Fibroblast of mammary gland (primary cell): ENCODE results near the gene SKOR2.

ENCODE experiments used
- DNase-seq: peaks from one replicate; pipeline ENCODE4 v3.0.0-alpha.2; 2010; ENCODE audit warnings: low read depth
- H3K4me3 ChIP-seq: 2 replicates; pipeline ENCODE4 v1.5.1; 2011; ENCODE audit warnings: low read depth, mild to moderate bottlenecking, low read length, moderate library complexity; ENCODE audit not compliant: control insufficient read depth
- TF ChIP-seq, protein P1 (sequence below): conservative IDR thresholded peaks from 2 replicates; pipeline ENCODE4 v1.5.1; 2011; ENCODE audit warnings: low read depth, low read length, inconsistent platforms; ENCODE audit not compliant: control insufficient read depth, insufficient read depth

SKOR2 gene, protein sequence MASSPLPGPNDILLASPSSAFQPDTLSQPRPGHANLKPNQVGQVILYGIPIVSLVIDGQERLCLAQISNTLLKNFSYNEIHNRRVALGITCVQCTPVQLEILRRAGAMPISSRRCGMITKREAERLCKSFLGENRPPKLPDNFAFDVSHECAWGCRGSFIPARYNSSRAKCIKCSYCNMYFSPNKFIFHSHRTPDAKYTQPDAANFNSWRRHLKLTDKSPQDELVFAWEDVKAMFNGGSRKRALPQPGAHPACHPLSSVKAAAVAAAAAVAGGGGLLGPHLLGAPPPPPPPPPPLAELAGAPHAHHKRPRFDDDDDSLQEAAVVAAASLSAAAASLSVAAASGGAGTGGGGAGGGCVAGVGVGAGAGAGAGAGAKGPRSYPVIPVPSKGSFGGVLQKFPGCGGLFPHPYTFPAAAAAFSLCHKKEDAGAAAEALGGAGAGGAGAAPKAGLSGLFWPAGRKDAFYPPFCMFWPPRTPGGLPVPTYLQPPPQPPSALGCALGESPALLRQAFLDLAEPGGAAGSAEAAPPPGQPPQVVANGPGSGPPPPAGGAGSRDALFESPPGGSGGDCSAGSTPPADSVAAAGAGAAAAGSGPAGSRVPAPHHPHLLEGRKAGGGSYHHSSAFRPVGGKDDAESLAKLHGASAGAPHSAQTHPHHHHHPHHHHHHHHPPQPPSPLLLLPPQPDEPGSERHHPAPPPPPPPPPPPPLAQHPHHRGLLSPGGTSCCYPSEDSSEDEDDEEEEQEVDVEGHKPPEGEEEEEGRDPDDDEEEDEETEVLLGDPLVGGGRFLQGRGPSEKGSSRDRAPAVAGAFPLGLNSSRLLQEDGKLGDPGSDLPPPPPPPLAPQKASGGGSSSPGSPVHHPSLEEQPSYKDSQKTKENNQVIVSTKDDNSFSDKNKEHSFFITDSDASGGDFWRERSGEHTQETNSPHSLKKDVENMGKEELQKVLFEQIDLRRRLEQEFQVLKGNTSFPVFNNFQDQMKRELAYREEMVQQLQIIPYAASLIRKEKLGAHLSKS

DNA sequence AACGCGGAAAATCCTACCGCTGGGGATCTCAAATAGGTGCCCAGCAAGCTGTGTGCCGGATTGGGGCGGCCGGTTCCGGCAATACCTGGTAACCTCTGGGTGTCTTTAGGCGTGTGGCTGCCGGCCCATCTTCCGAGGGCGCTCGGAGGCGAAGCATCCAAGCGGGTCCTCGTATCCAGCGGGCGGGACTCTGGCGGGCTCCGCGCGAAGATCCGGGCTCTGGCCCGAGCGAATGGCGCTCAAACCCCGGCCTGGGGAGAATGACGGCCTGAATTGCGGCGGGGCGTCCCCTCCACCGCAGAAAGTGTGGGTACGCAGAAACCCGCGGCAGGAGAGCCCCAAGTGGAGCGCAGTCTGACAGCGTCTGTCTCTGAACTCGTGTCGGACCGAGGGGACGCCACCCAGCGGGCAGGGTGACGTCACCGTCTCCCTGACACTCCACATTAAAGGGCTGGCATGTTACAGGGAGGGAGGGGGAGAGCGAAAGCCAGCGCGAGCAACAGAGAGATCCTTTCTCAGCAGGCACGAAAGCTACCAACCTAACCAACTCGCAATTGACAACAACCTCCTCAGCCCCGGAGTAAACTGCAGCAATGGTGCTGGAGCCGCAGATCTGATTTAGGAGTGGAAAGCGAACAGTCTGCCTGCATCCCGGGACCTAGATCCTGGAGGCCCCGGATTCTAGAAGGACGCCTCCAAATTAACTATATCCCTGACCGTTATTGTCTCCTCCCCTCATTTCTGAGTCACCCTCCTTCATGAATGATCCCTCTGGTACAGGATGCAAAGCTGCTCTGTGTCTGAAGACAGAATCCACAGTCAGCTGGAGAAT lies at the start of gene SKOR2:
Gene SKOR2, minus strand, starts transcription at position 372 of the 832 bp plus-strand sequence. CDS start 2,477 bp downstream, outside the sequence.
- DNase-seq, result no peak
- TF ChIP-seq, protein P1, sequence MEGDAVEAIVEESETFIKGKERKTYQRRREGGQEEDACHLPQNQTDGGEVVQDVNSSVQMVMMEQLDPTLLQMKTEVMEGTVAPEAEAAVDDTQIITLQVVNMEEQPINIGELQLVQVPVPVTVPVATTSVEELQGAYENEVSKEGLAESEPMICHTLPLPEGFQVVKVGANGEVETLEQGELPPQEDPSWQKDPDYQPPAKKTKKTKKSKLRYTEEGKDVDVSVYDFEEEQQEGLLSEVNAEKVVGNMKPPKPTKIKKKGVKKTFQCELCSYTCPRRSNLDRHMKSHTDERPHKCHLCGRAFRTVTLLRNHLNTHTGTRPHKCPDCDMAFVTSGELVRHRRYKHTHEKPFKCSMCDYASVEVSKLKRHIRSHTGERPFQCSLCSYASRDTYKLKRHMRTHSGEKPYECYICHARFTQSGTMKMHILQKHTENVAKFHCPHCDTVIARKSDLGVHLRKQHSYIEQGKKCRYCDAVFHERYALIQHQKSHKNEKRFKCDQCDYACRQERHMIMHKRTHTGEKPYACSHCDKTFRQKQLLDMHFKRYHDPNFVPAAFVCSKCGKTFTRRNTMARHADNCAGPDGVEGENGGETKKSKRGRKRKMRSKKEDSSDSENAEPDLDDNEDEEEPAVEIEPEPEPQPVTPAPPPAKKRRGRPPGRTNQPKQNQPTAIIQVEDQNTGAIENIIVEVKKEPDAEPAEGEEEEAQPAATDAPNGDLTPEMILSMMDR, result no peak
- H3K4me3 ChIP-seq, result no peak within 1 kb of the TSS

DNA sequence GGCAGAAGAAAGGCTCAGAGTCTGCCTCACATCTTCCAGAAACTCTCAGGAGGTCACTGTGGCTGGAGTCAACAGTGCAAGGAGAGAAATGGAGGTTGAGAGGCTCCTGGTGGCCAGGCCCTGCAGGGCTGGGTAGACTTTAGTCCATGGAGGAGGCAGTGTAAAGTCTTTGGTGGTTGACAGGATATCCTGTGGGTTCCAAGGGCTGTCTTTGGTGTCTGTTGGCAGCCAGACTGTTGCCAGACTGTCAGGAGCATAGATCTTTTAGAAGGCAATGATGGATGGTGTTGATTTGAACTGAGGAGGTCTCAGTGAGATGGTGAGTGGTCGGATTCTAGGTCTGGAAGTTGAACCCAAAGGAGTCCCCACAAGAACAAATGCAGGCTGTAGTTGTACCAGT lies 45.0 kb upstream of the SKOR2 start:
- H3K4me3 ChIP-seq, result no peak overlapping the region
- TF ChIP-seq, protein P1, result no peak
- no peak for DNase-seq

DNA sequence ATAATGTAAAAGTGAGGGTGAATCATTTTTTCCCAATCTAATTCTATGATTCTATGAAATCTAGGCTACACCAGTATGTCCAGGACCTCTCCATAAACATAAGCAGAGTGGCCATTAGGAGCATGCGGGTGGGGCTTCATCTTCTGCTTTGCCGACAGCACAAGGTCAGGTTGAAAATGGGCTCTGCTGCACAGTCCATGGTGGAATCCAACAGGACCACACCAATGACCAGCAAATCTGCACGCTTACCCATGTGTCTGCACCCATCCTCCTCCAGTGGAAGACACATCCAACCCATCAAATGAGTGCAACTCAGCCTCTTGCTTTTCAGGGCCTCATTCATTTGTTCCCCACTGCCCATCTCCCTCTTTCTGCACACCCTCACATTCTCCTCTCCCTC lies 43.3 kb upstream of the SKOR2 start:
- no peak overlapping the region for H3K4me3 ChIP-seq
- no peak for DNase-seq
- TF ChIP-seq, protein P1, result no peak

DNA sequence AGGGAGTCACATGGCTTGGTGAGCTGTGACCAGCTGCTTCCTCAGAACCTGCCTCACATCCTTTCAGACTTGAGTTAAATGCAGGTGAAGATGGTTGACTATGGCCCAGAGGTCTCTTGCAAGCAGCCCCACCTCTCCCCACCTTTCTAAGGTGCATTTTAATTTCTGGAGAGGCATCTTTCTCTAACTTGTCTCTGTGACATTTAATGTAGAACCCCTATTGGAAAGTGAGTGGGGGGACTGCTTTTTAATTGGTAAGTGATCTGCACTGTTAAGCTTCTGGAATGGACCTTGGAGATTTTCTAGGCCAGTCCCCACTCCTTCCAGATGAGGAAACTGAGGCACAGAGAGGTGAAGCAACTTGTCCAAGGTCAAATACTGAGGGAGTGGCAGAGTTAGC lies 37.3 kb upstream of the SKOR2 start:
- no peak for DNase-seq
- TF ChIP-seq, protein P1, result no peak
- no peak overlapping the region for H3K4me3 ChIP-seq

DNA sequence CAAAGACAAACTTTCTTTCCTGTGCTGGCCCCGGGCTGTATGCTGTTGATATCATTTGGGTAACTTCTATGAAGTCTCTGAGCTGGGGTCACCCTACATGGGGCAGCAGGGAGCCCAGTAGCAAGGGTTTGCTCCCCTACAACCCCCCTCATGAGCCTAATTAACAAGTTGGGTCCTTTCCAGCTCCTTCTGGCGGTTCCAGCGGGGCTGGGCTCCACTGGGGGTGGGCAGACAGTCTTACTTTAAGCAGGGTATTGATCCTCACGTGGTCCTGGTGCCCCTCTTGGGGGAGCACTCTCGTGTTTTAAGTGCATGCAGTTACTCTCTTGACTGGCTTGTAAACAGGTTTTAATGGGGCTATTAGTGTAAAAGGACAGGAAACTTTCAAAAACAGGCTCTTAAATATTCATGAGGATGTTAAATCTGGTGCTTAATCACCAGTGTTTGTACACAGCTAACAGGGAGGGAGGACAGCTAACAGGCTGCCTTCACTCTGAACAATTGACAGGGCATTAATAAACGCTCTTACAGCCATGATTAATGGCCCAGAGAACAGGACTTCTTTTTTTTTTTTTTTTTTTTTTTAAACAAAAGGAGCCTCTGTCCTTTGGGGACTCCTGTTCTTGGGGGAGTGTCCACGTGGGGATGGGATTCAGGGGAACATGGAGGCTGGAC lies 36.6 kb upstream of the SKOR2 start:
- H3K4me3 ChIP-seq, result no peak overlapping the region
- DNase-seq, result no peak
- TF ChIP-seq, protein P1, result no peak

DNA sequence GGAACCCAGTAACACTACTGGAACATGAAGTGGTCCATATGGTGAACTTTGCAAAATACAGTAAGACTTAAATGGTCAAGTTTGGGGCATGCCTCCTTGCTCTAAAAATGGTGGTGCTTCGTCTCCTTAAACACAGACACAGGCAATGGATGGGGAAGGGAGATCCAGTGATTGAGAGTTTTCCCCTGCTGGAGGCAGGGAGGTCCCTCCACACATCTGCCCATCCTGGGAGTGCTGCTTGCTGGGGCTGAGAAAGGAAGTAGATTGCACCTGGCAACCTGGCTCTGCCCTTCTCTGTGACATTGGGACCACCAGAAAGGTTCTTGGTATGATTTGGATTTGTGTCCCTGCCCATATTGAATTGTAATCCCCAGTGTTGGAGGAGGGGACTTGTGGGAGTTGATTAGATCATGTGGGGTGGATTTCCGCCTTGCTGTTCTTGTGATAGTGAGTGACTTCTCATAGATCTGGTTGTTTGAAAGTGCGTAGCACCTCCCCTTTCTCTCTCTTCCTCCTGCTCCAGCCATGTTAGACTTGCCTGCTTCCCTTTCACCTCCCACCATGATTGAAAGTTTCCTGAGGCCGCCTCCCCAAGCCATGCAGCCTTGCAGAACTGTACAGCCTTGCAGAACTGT lies 35.4 kb upstream of the SKOR2 start:
- TF ChIP-seq, protein P1, result no peak
- no peak overlapping the region for H3K4me3 ChIP-seq
- DNase-seq, result no peak
